HepG2 (cell line): Measurements from ENCODE around the gene NECAB2. TPM values are rescaled to one million over a fixed set of nuclear protein-coding genes. Genes with fewer than 3 reads are reported as not detected.

Experiments used
- GZF1 ChIP-seq: sonication (generic); formaldehyde crosslinking; IDR thresholded peaks from 2 replicates; pipeline ENCODE4 v1.5.1; 2020; ENCODE audit warnings: mild to moderate bottlenecking, missing genetic modification reagents
- IKZF1 ChIP-seq: fragments of 450-650 bp; IDR thresholded peaks from 2 replicates; pipeline ENCODE4 v1.7.1; 2016
- KDM1A ChIP-seq: IDR thresholded peaks from 2 replicates; pipeline ENCODE4 v1.6.1; 2016; ENCODE audit warnings: missing compliant biosample characterization
- KDM5B ChIP-seq: sonication (generic); formaldehyde crosslinking; IDR thresholded peaks from 2 replicates; pipeline ENCODE4 v1.4.0; 2020; ENCODE audit warnings: missing genetic modification reagents, mild to moderate bottlenecking, borderline replicate concordance
- NR1H2 ChIP-seq: sonication (generic); formaldehyde crosslinking; IDR thresholded peaks from 2 replicates; pipeline ENCODE4 v1.8.1; 2022; ENCODE audit warnings: low read depth, missing genetic modification reagents, borderline replicate concordance
- NR3C1 ChIP-seq: sonication (generic); formaldehyde crosslinking; IDR thresholded peaks from 2 replicates; pipeline ENCODE4 v1.4.0; 2020; ENCODE audit warnings: missing genetic modification reagents
- POGZ ChIP-seq: sonication (generic); formaldehyde crosslinking; IDR thresholded peaks from 2 replicates; pipeline ENCODE4 v1.4.0; 2020; ENCODE audit warnings: mild to moderate bottlenecking, missing genetic modification reagents
- POLR2AphosphoS2 ChIP-seq: IDR thresholded peaks from 2 replicates; pipeline ENCODE4 v1.6.1; 2011; ENCODE audit warnings: low read depth, low read length, improper control_type of control experiment
- ZNF235 ChIP-seq: sonication (generic); formaldehyde crosslinking; IDR thresholded peaks from 2 replicates; pipeline ENCODE4 v1.8.1; 2023; ENCODE audit warnings: mild to moderate bottlenecking, missing genetic modification reagents, borderline replicate concordance
- ZNF30 ChIP-seq: sonication (generic); formaldehyde crosslinking; IDR thresholded peaks from 2 replicates; pipeline ENCODE4 v1.5.0; 2020; ENCODE audit warnings: mild to moderate bottlenecking, missing genetic modification reagents
- ZNF713 ChIP-seq: sonication (generic); formaldehyde crosslinking; IDR thresholded peaks from 2 replicates; pipeline ENCODE4 v1.4.0; 2020; ENCODE audit warnings: mild to moderate bottlenecking, missing genetic modification reagents
- ZNF768 ChIP-seq: sonication (generic); formaldehyde crosslinking; IDR thresholded peaks from 2 replicates; pipeline ENCODE4 v1.4.0; 2020; ENCODE audit warnings: missing genetic modification reagents
- polyA plus RNA-seq, 8 experiments: library from polyadenylated mRNA; depleted of rRNA in 3 of 8; stranded (reverse) in 7 of 8; unstranded in 1 of 8; fragments of >200 nt; fragmentation: Illumina TruSeq in 4 of 8; extraction: Trizol in 4 of 8; gene quantifications; 2 replicates each; pipeline versions ENCODE4 v1.2.1 to v1.2.3, GENCODE V29; 2011 to 2016; ENCODE audit warnings: low read depth in 4 of 8, missing spikeins in 1 of 8, mixed read lengths in 1 of 8; ENCODE audit not compliant: insufficient read depth in 1 of 8
- total RNA-seq, 5 experiments: library from RNA; depleted of rRNA; stranded (reverse); fragments of >200 nt; fragmentation: Illumina TruSeq; extraction: Trizol; gene quantifications; 2 replicates each; pipeline ENCODE4 v1.2.3, GENCODE V29; 2016; ENCODE audit warnings: low read depth in 1 of 5
- TF ChIP-seq, protein P1 (sequence below): sonication (generic); formaldehyde crosslinking; IDR thresholded peaks from 2 replicates; pipeline ENCODE4 v1.5.0; 2020; ENCODE audit warnings: mild to moderate bottlenecking, missing genetic modification reagents, moderate library complexity
- TF ChIP-seq, protein P2 (sequence below): sonication (generic); formaldehyde crosslinking; IDR thresholded peaks from 2 replicates; pipeline ENCODE4 v1.4.0; 2020; ENCODE audit warnings: missing genetic modification reagents
- TF ChIP-seq, protein P3 (sequence below): sonication (generic); formaldehyde crosslinking; IDR thresholded peaks from 2 replicates; pipeline ENCODE4 v1.4.0; 2020; ENCODE audit warnings: missing genetic modification reagents
- TF ChIP-seq, protein P4 (sequence below): sonication (generic); formaldehyde crosslinking; IDR thresholded peaks from 2 replicates; pipeline ENCODE4 v1.5.0; 2020; ENCODE audit warnings: missing genetic modification reagents
- TF ChIP-seq, protein P5 (sequence below): sonication (generic); formaldehyde crosslinking; IDR thresholded peaks from 2 replicates; pipeline ENCODE4 v1.9.0; 2022; ENCODE audit warnings: low read depth, missing genetic modification reagents
- TF ChIP-seq, protein P6 (sequence below): sonication (generic); formaldehyde crosslinking; conservative IDR thresholded peaks from 2 replicates; pipeline ENCODE4 v1.8.1; 2023; ENCODE audit warnings: missing genetic modification reagents

Gene NECAB2
- total and polyA plus RNA-seq, 2 of the 13 experiments (the other 11 are each of a cell fraction or from before 2014, with no cell fraction given): 0.21 to 0.49 TPM

DNA sequence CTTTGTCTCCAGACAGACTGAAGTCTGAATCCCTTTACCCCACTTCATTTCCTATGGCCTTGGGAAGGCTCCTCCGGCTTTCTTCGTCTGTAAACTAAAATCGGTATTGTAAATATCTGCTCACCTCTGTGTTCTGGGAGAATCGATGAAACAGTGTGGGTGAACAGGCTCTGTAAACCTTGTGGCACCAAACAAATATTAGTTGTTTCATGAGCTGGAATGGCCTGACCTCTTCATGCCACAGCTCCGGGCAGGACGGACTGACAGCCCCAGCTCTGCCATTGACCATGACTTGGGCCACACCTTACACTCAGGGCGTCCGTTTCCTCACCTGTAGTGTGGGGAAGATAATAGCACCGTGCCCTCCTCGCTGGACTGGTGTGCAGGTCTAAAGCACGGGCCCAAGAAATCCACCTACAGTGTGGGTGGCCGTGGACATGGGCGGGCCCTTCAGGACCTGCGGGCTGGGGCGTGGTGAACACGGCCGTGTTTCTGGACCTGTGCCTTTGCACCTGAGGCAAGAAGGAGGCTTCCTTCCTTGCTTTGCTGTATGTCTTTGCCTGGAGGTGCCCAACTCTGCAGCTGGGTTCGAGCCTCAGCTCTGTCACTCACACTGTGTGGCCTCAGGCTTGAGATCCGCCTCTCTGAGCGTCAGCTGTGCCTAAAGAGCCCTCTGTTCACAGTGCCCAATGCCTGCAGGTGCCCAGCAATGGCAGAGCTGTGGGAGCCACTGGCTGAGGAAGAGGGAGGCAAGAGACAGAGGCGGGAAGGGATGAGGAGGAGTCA lies 21.1 kb upstream of the NECAB2 start (continued):
- TF ChIP-seq, protein P1, sequence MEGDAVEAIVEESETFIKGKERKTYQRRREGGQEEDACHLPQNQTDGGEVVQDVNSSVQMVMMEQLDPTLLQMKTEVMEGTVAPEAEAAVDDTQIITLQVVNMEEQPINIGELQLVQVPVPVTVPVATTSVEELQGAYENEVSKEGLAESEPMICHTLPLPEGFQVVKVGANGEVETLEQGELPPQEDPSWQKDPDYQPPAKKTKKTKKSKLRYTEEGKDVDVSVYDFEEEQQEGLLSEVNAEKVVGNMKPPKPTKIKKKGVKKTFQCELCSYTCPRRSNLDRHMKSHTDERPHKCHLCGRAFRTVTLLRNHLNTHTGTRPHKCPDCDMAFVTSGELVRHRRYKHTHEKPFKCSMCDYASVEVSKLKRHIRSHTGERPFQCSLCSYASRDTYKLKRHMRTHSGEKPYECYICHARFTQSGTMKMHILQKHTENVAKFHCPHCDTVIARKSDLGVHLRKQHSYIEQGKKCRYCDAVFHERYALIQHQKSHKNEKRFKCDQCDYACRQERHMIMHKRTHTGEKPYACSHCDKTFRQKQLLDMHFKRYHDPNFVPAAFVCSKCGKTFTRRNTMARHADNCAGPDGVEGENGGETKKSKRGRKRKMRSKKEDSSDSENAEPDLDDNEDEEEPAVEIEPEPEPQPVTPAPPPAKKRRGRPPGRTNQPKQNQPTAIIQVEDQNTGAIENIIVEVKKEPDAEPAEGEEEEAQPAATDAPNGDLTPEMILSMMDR (CRISPR knock-in tag): 0 out of 2 replicates have a peak, but pooled peaks have one; percentile 5
- TF ChIP-seq, protein P2, sequence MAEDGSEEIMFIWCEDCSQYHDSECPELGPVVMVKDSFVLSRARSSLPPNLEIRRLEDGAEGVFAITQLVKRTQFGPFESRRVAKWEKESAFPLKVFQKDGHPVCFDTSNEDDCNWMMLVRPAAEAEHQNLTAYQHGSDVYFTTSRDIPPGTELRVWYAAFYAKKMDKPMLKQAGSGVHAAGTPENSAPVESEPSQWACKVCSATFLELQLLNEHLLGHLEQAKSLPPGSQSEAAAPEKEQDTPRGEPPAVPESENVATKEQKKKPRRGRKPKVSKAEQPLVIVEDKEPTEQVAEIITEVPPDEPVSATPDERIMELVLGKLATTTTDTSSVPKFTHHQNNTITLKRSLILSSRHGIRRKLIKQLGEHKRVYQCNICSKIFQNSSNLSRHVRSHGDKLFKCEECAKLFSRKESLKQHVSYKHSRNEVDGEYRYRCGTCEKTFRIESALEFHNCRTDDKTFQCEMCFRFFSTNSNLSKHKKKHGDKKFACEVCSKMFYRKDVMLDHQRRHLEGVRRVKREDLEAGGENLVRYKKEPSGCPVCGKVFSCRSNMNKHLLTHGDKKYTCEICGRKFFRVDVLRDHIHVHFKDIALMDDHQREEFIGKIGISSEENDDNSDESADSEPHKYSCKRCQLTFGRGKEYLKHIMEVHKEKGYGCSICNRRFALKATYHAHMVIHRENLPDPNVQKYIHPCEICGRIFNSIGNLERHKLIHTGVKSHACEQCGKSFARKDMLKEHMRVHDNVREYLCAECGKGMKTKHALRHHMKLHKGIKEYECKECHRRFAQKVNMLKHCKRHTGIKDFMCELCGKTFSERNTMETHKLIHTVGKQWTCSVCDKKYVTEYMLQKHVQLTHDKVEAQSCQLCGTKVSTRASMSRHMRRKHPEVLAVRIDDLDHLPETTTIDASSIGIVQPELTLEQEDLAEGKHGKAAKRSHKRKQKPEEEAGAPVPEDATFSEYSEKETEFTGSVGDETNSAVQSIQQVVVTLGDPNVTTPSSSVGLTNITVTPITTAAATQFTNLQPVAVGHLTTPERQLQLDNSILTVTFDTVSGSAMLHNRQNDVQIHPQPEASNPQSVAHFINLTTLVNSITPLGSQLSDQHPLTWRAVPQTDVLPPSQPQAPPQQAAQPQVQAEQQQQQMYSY (CRISPR knock-in tag): no peak
- TF ChIP-seq POLR2AphosphoS2 (no peak), GZF1 (peak; percentile 36; the same call in 1 of the 2 replicates), ZNF768 (peak; percentile 96), ZNF235 (CRISPR knock-in tag) (no peak), ZNF713 (CRISPR knock-in tag) (no peak), NR1H2 (no peak), ZNF30 (CRISPR knock-in tag) (no peak), KDM1A (CRISPR knock-in tag) (no peak), NR3C1 (no peak), POGZ (CRISPR knock-in tag) (no peak; the same call in 1 of the 2 replicates), KDM5B (CRISPR knock-in tag) (no peak; the same call in 1 of the 2 replicates), IKZF1 (no peak)
- TF ChIP-seq, protein P3, sequence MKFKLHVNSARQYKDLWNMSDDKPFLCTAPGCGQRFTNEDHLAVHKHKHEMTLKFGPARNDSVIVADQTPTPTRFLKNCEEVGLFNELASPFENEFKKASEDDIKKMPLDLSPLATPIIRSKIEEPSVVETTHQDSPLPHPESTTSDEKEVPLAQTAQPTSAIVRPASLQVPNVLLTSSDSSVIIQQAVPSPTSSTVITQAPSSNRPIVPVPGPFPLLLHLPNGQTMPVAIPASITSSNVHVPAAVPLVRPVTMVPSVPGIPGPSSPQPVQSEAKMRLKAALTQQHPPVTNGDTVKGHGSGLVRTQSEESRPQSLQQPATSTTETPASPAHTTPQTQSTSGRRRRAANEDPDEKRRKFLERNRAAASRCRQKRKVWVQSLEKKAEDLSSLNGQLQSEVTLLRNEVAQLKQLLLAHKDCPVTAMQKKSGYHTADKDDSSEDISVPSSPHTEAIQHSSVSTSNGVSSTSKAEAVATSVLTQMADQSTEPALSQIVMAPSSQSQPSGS (CRISPR knock-in tag): peak; percentile 42; the same call in 1 of the 2 replicates
- TF ChIP-seq, protein P4, sequence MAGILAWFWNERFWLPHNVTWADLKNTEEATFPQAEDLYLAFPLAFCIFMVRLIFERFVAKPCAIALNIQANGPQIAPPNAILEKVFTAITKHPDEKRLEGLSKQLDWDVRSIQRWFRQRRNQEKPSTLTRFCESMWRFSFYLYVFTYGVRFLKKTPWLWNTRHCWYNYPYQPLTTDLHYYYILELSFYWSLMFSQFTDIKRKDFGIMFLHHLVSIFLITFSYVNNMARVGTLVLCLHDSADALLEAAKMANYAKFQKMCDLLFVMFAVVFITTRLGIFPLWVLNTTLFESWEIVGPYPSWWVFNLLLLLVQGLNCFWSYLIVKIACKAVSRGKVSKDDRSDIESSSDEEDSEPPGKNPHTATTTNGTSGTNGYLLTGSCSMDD (CRISPR knock-in tag): no peak
- TF ChIP-seq, protein P5, sequence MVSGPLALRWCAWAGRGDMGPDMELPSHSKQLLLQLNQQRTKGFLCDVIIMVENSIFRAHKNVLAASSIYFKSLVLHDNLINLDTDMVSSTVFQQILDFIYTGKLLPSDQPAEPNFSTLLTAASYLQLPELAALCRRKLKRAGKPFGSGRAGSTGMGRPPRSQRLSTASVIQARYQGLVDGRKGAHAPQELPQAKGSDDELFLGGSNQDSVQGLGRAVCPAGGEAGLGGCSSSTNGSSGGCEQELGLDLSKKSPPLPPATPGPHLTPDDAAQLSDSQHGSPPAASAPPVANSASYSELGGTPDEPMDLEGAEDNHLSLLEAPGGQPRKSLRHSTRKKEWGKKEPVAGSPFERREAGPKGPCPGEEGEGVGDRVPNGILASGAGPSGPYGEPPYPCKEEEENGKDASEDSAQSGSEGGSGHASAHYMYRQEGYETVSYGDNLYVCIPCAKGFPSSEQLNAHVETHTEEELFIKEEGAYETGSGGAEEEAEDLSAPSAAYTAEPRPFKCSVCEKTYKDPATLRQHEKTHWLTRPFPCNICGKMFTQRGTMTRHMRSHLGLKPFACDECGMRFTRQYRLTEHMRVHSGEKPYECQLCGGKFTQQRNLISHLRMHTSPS: peak; percentile 91
- TF ChIP-seq, protein P6, sequence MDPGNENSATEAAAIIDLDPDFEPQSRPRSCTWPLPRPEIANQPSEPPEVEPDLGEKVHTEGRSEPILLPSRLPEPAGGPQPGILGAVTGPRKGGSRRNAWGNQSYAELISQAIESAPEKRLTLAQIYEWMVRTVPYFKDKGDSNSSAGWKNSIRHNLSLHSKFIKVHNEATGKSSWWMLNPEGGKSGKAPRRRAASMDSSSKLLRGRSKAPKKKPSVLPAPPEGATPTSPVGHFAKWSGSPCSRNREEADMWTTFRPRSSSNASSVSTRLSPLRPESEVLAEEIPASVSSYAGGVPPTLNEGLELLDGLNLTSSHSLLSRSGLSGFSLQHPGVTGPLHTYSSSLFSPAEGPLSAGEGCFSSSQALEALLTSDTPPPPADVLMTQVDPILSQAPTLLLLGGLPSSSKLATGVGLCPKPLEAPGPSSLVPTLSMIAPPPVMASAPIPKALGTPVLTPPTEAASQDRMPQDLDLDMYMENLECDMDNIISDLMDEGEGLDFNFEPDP (CRISPR knock-in tag): no peak
